Suprapubic skin (tissue), 4 donors: ENCODE results near the gene HFM1.

Experiments
- CTCF ChIP-seq, 2 donors: fragments of 200-600 bp in 1 of 2; fragments of 450-650 bp in 1 of 2; sonication (generic) in 1 of 2; IDR thresholded peaks; one replicate each; pipeline ENCODE4 v1.5.1; 2016 to 2019; ENCODE audit warnings: antibody characterized with exemption in 2 of 2, mild to moderate bottlenecking in 1 of 2, moderate library complexity in 1 of 2
- EP300 ChIP-seq: sonication (generic); formaldehyde crosslinking; IDR thresholded peaks from one replicate; pipeline ENCODE4 v1.6.1; 2017; ENCODE audit warnings: antibody characterized with exemption
- POLR2A ChIP-seq, 2 donors: fragments of 450-650 bp; IDR thresholded peaks; one replicate each; pipeline ENCODE4 v1.6.1; 2017; ENCODE audit warnings: antibody characterized with exemption in 2 of 2, mild to moderate bottlenecking in 2 of 2, moderate library complexity in 2 of 2
- POLR2AphosphoS5 ChIP-seq, 3 donors: sonication (generic); formaldehyde crosslinking; IDR thresholded peaks; one replicate each; pipeline ENCODE4 v1.6.1; 2017; ENCODE audit warnings: antibody characterized with exemption in 3 of 3

GRCh38 chr1:91397605-91398004 is 7.0 kb downstream of the HFM1 start:
- TF ChIP-seq POLR2A (IDR thresholded peaks at IDR 0.05) (no peak), POLR2AphosphoS5 (IDR thresholded peaks at IDR 0.05) (no peak), EP300 (no peak), CTCF (IDR thresholded peaks at IDR 0.05) (no peak)
